SK-N-SH treated with all-trans-retinoic acid at 6 μM for 48 hours (cell line): ENCODE data around the gene PTGER3.

Source experiments
- ATAC-seq: fragments of 200-7000 bp; cut with Tn5 transposase; 3 replicates; pipeline ENCODE4 v1.9.1; 2020; ENCODE audit warnings: mild to moderate bottlenecking, moderate library complexity
- ARNTL ChIP-seq: fragments of 450-650 bp; formaldehyde crosslinking; IDR thresholded peaks from 2 replicates; pipeline ENCODE4 v1.5.0; 2020; ENCODE audit warnings: low read depth, mild to moderate bottlenecking, moderate library complexity, borderline replicate concordance
- BACH2 ChIP-seq: fragments of 250-450 bp; sonication (Bioruptor Pico); IDR thresholded peaks from 2 replicates; pipeline ENCODE4 v1.9.0; 2021; ENCODE audit warnings: mild to moderate bottlenecking, borderline replicate concordance
- CREB5 ChIP-seq: fragments of 250-450 bp; sonication (Bioruptor Pico); IDR thresholded peaks from 2 replicates; pipeline ENCODE4 v1.5.1; 2020; ENCODE audit warnings: low read depth, mild to moderate bottlenecking, moderate library complexity
- CSDC2 ChIP-seq: fragments of 250-450 bp; sonication (Bioruptor Pico); IDR thresholded peaks from 2 replicates; pipeline ENCODE4 v1.5.0; 2020; ENCODE audit warnings: mild to moderate bottlenecking, moderate library complexity
- CSRNP3 ChIP-seq: fragments of 250-450 bp; sonication (Bioruptor Pico); IDR thresholded peaks from 2 replicates; pipeline ENCODE4 v1.5.1; 2021; ENCODE audit warnings: mild to moderate bottlenecking, moderate library complexity
- ESRRG ChIP-seq: fragments of 250-450 bp; sonication (Bioruptor Pico); IDR thresholded peaks from 2 replicates; pipeline ENCODE4 v1.6.1; 2021; ENCODE audit warnings: mild to moderate bottlenecking
- ISL1 ChIP-seq: fragments of 250-450 bp; sonication (Bioruptor Pico); IDR thresholded peaks from 2 replicates; pipeline ENCODE4 v2.1.2; 2022; ENCODE audit warnings: mild to moderate bottlenecking, moderate library complexity
- OSR1 ChIP-seq: fragments of 250-450 bp; sonication (Bioruptor Pico); IDR thresholded peaks from 2 replicates; pipeline ENCODE4 v1.8.0; 2022; ENCODE audit warnings: moderate library complexity, mild to moderate bottlenecking, inconsistent platforms
- PATZ1 ChIP-seq: fragments of 250-450 bp; sonication (Bioruptor Pico); IDR thresholded peaks from 2 replicates; pipeline ENCODE4 v1.8.0; 2020; ENCODE audit warnings: mild to moderate bottlenecking, moderate library complexity, borderline replicate concordance
- POU6F1 ChIP-seq: fragments of 250-450 bp; sonication (Bioruptor Pico); IDR thresholded peaks from 2 replicates; pipeline ENCODE4 v1.8.0; 2021; ENCODE audit warnings: low read depth, mild to moderate bottlenecking, moderate library complexity, borderline replicate concordance
- RARB ChIP-seq: fragments of 250-450 bp; sonication (Bioruptor Pico); IDR thresholded peaks from 2 replicates; pipeline ENCODE4 v1.8.0; 2021; ENCODE audit warnings: mild to moderate bottlenecking, moderate library complexity
- TCF4 ChIP-seq: fragments of 250-450 bp; sonication (Bioruptor Pico); IDR thresholded peaks from 2 replicates; pipeline ENCODE4 v1.8.0; 2021; ENCODE audit warnings: mild to moderate bottlenecking, moderate library complexity, borderline replicate concordance
- ZFP3 ChIP-seq: fragments of 250-450 bp; sonication (Bioruptor Pico); IDR thresholded peaks from 2 replicates; pipeline ENCODE4 v1.5.0; 2020; ENCODE audit warnings: mild to moderate bottlenecking, moderate library complexity
- ZFP30 ChIP-seq: fragments of 450-650 bp; formaldehyde crosslinking; IDR thresholded peaks from 2 replicates; pipeline ENCODE4 v1.5.0; 2022; ENCODE audit warnings: mild to moderate bottlenecking, moderate library complexity
- ZNF565 ChIP-seq: fragments of 450-650 bp; formaldehyde crosslinking; conservative IDR thresholded peaks from 2 replicates; pipeline ENCODE4 v1.5.0; 2020; ENCODE audit warnings: low read depth, mild to moderate bottlenecking, moderate library complexity
- ZNF70 ChIP-seq: fragments of 450-650 bp; formaldehyde crosslinking; IDR thresholded peaks from 2 replicates; pipeline ENCODE4 v1.5.0; 2020; ENCODE audit warnings: mild to moderate bottlenecking, moderate library complexity
- ZNF8 ChIP-seq: fragments of 450-650 bp; formaldehyde crosslinking; IDR thresholded peaks from 2 replicates; pipeline ENCODE4 v1.5.0; 2020; ENCODE audit warnings: mild to moderate bottlenecking, moderate library complexity

The PTGER3 gene

GRCh38 chr1:71087060-71087459 lies 39.4 kb upstream of the PTGER3 start:
- no peak for ATAC-seq
- TF ChIP-seq BACH2 (CRISPR knock-in tag) (no peak), PATZ1 (CRISPR knock-in tag) (no peak)

- ATAC-seq: peak; percentile 41; the same call in 2 of the 3 replicates
- TF ChIP-seq RARB (CRISPR knock-in tag) (no peak), ARNTL (CRISPR knock-in tag) (no peak), ESRRG (CRISPR knock-in tag) (no peak)
Measured at GRCh38 chr1:71086331-71086730, 38.7 kb upstream of the PTGER3 start.

GRCh38 chr1:71083271-71083670 lies 35.7 kb upstream of the PTGER3 start:
- TF ChIP-seq RARB (CRISPR knock-in tag) (no peak), POU6F1 (no peak), ESRRG (CRISPR knock-in tag) (no peak), ZFP30 (CRISPR knock-in tag) (no peak), CSDC2 (no peak), ISL1 (CRISPR knock-in tag) (no peak), ZNF565 (CRISPR knock-in tag) (no peak), ARNTL (CRISPR knock-in tag) (no peak), ZNF70 (CRISPR knock-in tag) (no peak), ZNF8 (no peak), OSR1 (no peak), CREB5 (CRISPR knock-in tag) (no peak), TCF4 (CRISPR knock-in tag) (no peak), PATZ1 (CRISPR knock-in tag) (no peak), BACH2 (CRISPR knock-in tag) (no peak)
- ATAC-seq: no peak

GRCh38 chr1:71081697-71082080 lies 34.1 kb upstream of the PTGER3 start:
- TF ChIP-seq ISL1 (CRISPR knock-in tag) (no peak), CSDC2 (0 out of 2 replicates have a peak, but pooled peaks have one; percentile 22)
- TF ChIP-seq, all 23 proteins: peak for 1
- no peak for ATAC-seq

- TF ChIP-seq OSR1: no peak
- no peak for TF ChIP-seq ISL1 (CRISPR knock-in tag)
- no peak for TF ChIP-seq ZFP3 (CRISPR knock-in tag)
- 0 out of 2 replicates have a peak, but pooled peaks have one; percentile 19 for TF ChIP-seq CSRNP3 (CRISPR knock-in tag)
- TF ChIP-seq POU6F1: 0 out of 2 replicates have a peak, but pooled peaks have one; percentile 20
- TF ChIP-seq BACH2 (CRISPR knock-in tag): no peak
- TF ChIP-seq ZNF565 (CRISPR knock-in tag): no peak
- peak; percentile 98 for ATAC-seq
Measured at GRCh38 chr1:71080739-71081696, 33.4 kb upstream of the PTGER3 start, which contains the start of gene ZRANB2. TSS of gene ZRANB2 (minus strand) at chr1:71081035. CDS start at chr1:71080995, 40 bp downstream.
